BJ (cell line): Measurements from ENCODE around the gene PNMA8C. TPM values are rescaled to one million over a fixed set of nuclear protein-coding genes. Genes with fewer than 3 reads are reported as not detected.

ENCODE experiments used
- CTCF ChIA-PET: fragments of 350-600 bp; formaldehyde crosslinking; extraction: SDS; loops from one replicate; lab custom pipeline; 2021; ENCODE audit warnings: antibody characterized with exemption, inconsistent platforms; lab: Yijun Ruan, JAX
- POLR2A ChIA-PET: fragments of 300-600 bp; sonication (Branson Sonifier 250); formaldehyde crosslinking; extraction: SDS; loops from one replicate; lab custom pipeline; 2021; ENCODE audit warnings: antibody characterized with exemption; lab: Charles Lee
- DNase-seq: peaks from one replicate; pipeline ENCODE4 v3.0.0-alpha.2; 2011; ENCODE audit warnings: low read depth
- H3K27me3 ChIP-seq: 2 replicates; pipeline ENCODE4 v1.6.0; 2011; ENCODE audit warnings: low read length; ENCODE audit not compliant: control insufficient read depth, insufficient read depth
- H3K36me3 ChIP-seq: 2 replicates; pipeline ENCODE4 v1.5.1; 2011; ENCODE audit warnings: low read length; ENCODE audit not compliant: control insufficient read depth, insufficient read depth
- H3K4me3 ChIP-seq: 2 replicates; pipeline ENCODE4 v1.5.1; 2011; ENCODE audit warnings: low read depth, mild to moderate bottlenecking, control low read depth, low read length
- CTCF ChIP-seq: IDR thresholded peaks from 2 replicates; pipeline ENCODE4 v1.5.1; 2011; ENCODE audit warnings: low read depth, mild to moderate bottlenecking, control low read depth, inconsistent platforms, low read length, moderate library complexity; ENCODE audit not compliant: insufficient read depth
- polyA plus RNA-seq: library from polyadenylated mRNA; depleted of rRNA; stranded (reverse); fragments of >200 nt; gene quantifications from 2 replicates; pipeline ENCODE4 v1.2.3, GENCODE V29; 2011

Gene PNMA8C
- polyA plus RNA-seq, 1 experiment: not detected

- ChIA-PET POLR2A (no interaction called here), CTCF (interaction anchor here (0.6 to 1.7 kb wide), 4 partner anchors 11 to 54 kb away, joined by 3 read pairs; no protein-coding TSS in a partner anchor)
- Histone ChIP-seq H3K27me3 (no peaks in the 10 kb centered on the region), H3K4me3 (no peak overlapping the region), H3K36me3 (no peaks in the 10 kb centered on the region)
- TF ChIP-seq CTCF: 0 out of 2 replicates have a peak, but pooled peaks have one; percentile 6
- no peak for DNase-seq
These were observed 3.1 kb upstream of the PNMA8C start for GRCh38 chr19:46431824-46432223.

GRCh38 chr19:46429999-46430398 is 1.3 kb upstream of the PNMA8C start:
- POLR2A ChIA-PET: no interaction called here
- CTCF ChIA-PET: no interaction called here
- no peak for DNase-seq
- Histone ChIP-seq H3K4me3 (no peak overlapping the region), H3K36me3 (no peaks in the 10 kb centered on the region), H3K27me3 (no peaks in the 10 kb centered on the region)
- no peak for TF ChIP-seq CTCF

- Histone ChIP-seq H3K4me3 (no peak overlapping the region), H3K36me3 (no peaks in the 10 kb centered on the region), H3K27me3 (no peaks in the 10 kb centered on the region)
- ChIA-PET CTCF (interaction anchor here (0.7 kb wide), 1 partner anchor 17 kb away, joined by 3 read pairs; no protein-coding TSS in a partner anchor), POLR2A (no interaction called here)
- DNase-seq: no peak
- TF ChIP-seq CTCF: no peak
These were observed 1.2 kb downstream of the PNMA8C start for GRCh38 chr19:46427518-46428045.

- no peak for TF ChIP-seq CTCF
- ChIA-PET CTCF (no interaction called here), POLR2A (no interaction called here)
- Histone ChIP-seq H3K36me3 (no peaks in the 10 kb centered on the region), H3K4me3 (peak overlapping the region; percentile 53), H3K27me3 (0 out of 2 replicates have a peak, but pooled peaks cover 2% of the 10 kb centered on the region)
- DNase-seq: no peak
These were observed 2.1 kb downstream of the PNMA8C start for GRCh38 chr19:46426506-46427162.

- ChIA-PET CTCF (interaction anchor here (0.6 kb wide), 1 partner anchor 58 kb away, joined by 3 read pairs; no protein-coding TSS in a partner anchor), POLR2A (no interaction called here)
- Histone ChIP-seq H3K27me3 (0 out of 2 replicates have a peak, but pooled peaks cover 2% of the 10 kb centered on the region), H3K36me3 (no peaks in the 10 kb centered on the region), H3K4me3 (peak overlapping the region; percentile 53)
- TF ChIP-seq CTCF: no peak
- no peak for DNase-seq
These were observed 2.7 kb downstream of the PNMA8C start for GRCh38 chr19:46426035-46426505.
